ENCODE results near the gene NRGN.
A peak's percentile ranks its signal among the peaks of the same experiment; 100 is the strongest.

The NRGN gene

GRCh38 chr11:124751741-124752470, 12.2 kb downstream of the NRGN start, which contains the start of gene VSIG2:
TSS of gene VSIG2 (minus strand) at chr11:124752255. CDS start at chr11:124752137, 118 bp downstream.
- no peak within 1 kb of the TSS for H3K4me3 ChIP-seq (ENCODE audit: low read depth in 1 of 2, low read length in 2 of 2)
- H3K27me3 ChIP-seq (ENCODE audit: low read depth, low read length) = peaks cover 26% of the 10 kb centered on the region
- no peak within 1 kb of the TSS for H3K27ac ChIP-seq (ENCODE audit: low read length)
- H3K36me3 ChIP-seq (ENCODE audit: control insufficient read depth in 1 of 2, insufficient read depth in 2 of 2, low read length in 2 of 2) = no peaks in the 10 kb centered on the region
- H3K9me3 ChIP-seq (ENCODE audit: control insufficient read depth in 1 of 2, low read length in 2 of 2) = no peaks in the 10 kb centered on the region
- H3K4me1 ChIP-seq (ENCODE audit: control insufficient read depth in 1 of 2, insufficient read depth in 2 of 2, low read length in 2 of 2) = peaks cover 0 to 3% of the 10 kb centered on the region in 2 donors

- H3K27me3 ChIP-seq (ENCODE audit: low read depth, low read length) = peaks cover 32% of the 10 kb centered on the region
- H3K27ac ChIP-seq (ENCODE audit: low read length) = no peak overlapping the region
- H3K36me3 ChIP-seq (ENCODE audit: control insufficient read depth in 1 of 2, insufficient read depth in 2 of 2, low read length in 2 of 2) = no peaks in the 10 kb centered on the region
- no peak overlapping the region for H3K4me3 ChIP-seq (ENCODE audit: low read depth in 1 of 2, low read length in 2 of 2)
- no peaks in the 10 kb centered on the region for H3K4me1 ChIP-seq (ENCODE audit: control insufficient read depth in 1 of 2, insufficient read depth in 2 of 2, low read length in 2 of 2)
- H3K9me3 ChIP-seq (ENCODE audit: control insufficient read depth in 1 of 2, low read length in 2 of 2) = no peaks in the 10 kb centered on the region
These were observed 12.8 kb downstream of the NRGN start for GRCh38 chr11:124752471-124753102.

GRCh38 chr11:124753205-124753604, 13.5 kb downstream of the NRGN start:
- Histone ChIP-seq H3K27me3 (ENCODE audit: low read depth, low read length) (peaks cover 28% of the 10 kb centered on the region), H3K9me3 (ENCODE audit: control insufficient read depth in 1 of 2, low read length in 2 of 2) (no peaks in the 10 kb centered on the region), H3K36me3 (ENCODE audit: control insufficient read depth in 1 of 2, insufficient read depth in 2 of 2, low read length in 2 of 2) (no peaks in the 10 kb centered on the region), H3K4me3 (ENCODE audit: low read depth in 1 of 2, low read length in 2 of 2) (no peak overlapping the region), H3K4me1 (ENCODE audit: control insufficient read depth in 1 of 2, insufficient read depth in 2 of 2, low read length in 2 of 2) (peaks cover 0 to 4% of the 10 kb centered on the region in 2 donors), H3K27ac (ENCODE audit: low read length) (no peak overlapping the region)

GRCh38 chr11:124753624-124754023, 13.9 kb downstream of the NRGN start:
- no peaks in the 10 kb centered on the region for H3K36me3 ChIP-seq (ENCODE audit: control insufficient read depth in 1 of 2, insufficient read depth in 2 of 2, low read length in 2 of 2)
- no peak overlapping the region for H3K27ac ChIP-seq (ENCODE audit: low read length)
- peaks cover 0 to 9% of the 10 kb centered on the region in 2 donors for H3K4me1 ChIP-seq (ENCODE audit: control insufficient read depth in 1 of 2, insufficient read depth in 2 of 2, low read length in 2 of 2)
- H3K27me3 ChIP-seq (ENCODE audit: low read depth, low read length) = peaks cover 24% of the 10 kb centered on the region
- no peak overlapping the region for H3K4me3 ChIP-seq (ENCODE audit: low read depth in 1 of 2, low read length in 2 of 2)
- no peaks in the 10 kb centered on the region for H3K9me3 ChIP-seq (ENCODE audit: control insufficient read depth in 1 of 2, low read length in 2 of 2)

GRCh38 chr11:124754309-124754708, 14.6 kb downstream of the NRGN start:
- H3K4me1 ChIP-seq (ENCODE audit: control insufficient read depth in 1 of 2, insufficient read depth in 2 of 2, low read length in 2 of 2) = peaks cover 0 to 15% of the 10 kb centered on the region in 2 donors

GRCh38 chr11:124754710-124755109, 15.0 kb downstream of the NRGN start:
- no peak overlapping the region for H3K27ac ChIP-seq (ENCODE audit: low read length)
- no peaks in the 10 kb centered on the region for H3K9me3 ChIP-seq (ENCODE audit: control insufficient read depth in 1 of 2, low read length in 2 of 2)
- H3K4me1 ChIP-seq (ENCODE audit: control insufficient read depth in 1 of 2, insufficient read depth in 2 of 2, low read length in 2 of 2) = peaks cover 0 to 19% of the 10 kb centered on the region in 2 donors
- H3K4me3 ChIP-seq (ENCODE audit: low read depth in 1 of 2, low read length in 2 of 2) = no peak overlapping the region
- no peaks in the 10 kb centered on the region for H3K36me3 ChIP-seq (ENCODE audit: control insufficient read depth in 1 of 2, insufficient read depth in 2 of 2, low read length in 2 of 2)
- H3K27me3 ChIP-seq (ENCODE audit: low read depth, low read length) = peaks cover 28% of the 10 kb centered on the region

More at GRCh38 chr11:124754309-124754708, 14.6 kb downstream of the NRGN start:
- Histone ChIP-seq H3K27me3 (ENCODE audit: low read depth, low read length) (peaks cover 24% of the 10 kb centered on the region), H3K27ac (ENCODE audit: low read length) (no peak overlapping the region), H3K9me3 (ENCODE audit: control insufficient read depth in 1 of 2, low read length in 2 of 2) (no peaks in the 10 kb centered on the region), H3K36me3 (ENCODE audit: control insufficient read depth in 1 of 2, insufficient read depth in 2 of 2, low read length in 2 of 2) (no peaks in the 10 kb centered on the region), H3K4me3 (ENCODE audit: low read depth in 1 of 2, low read length in 2 of 2) (no peak overlapping the region)

- Histone ChIP-seq H3K4me1 (ENCODE audit: control insufficient read depth in 1 of 2, insufficient read depth in 2 of 2, low read length in 2 of 2) (peaks cover 0 to 27% of the 10 kb centered on the region in 2 donors), H3K36me3 (ENCODE audit: control insufficient read depth in 1 of 2, insufficient read depth in 2 of 2, low read length in 2 of 2) (no peaks in the 10 kb centered on the region), H3K4me3 (ENCODE audit: low read depth in 1 of 2, low read length in 2 of 2) (no peak overlapping the region), H3K27ac (ENCODE audit: low read length) (no peak overlapping the region), H3K9me3 (ENCODE audit: control insufficient read depth in 1 of 2, low read length in 2 of 2) (no peaks in the 10 kb centered on the region), H3K27me3 (ENCODE audit: low read depth, low read length) (peaks cover 41% of the 10 kb centered on the region)
These were observed 16.5 kb downstream of the NRGN start for GRCh38 chr11:124756033-124756752.

- no peaks in the 10 kb centered on the region for H3K36me3 ChIP-seq (ENCODE audit: control insufficient read depth in 1 of 2, insufficient read depth in 2 of 2, low read length in 2 of 2)
- H3K27ac ChIP-seq (ENCODE audit: low read length) = no peak overlapping the region
These were observed 17.0 kb downstream of the NRGN start for GRCh38 chr11:124756753-124757227.

GRCh38 chr11:124757320-124757719, 17.6 kb downstream of the NRGN start:
- no peak overlapping the region for H3K27ac ChIP-seq (ENCODE audit: low read length)
- H3K4me3 ChIP-seq (ENCODE audit: low read depth in 1 of 2, low read length in 2 of 2) = no peak overlapping the region
- H3K4me1 ChIP-seq (ENCODE audit: control insufficient read depth in 1 of 2, insufficient read depth in 2 of 2, low read length in 2 of 2) = peaks cover 0 to 35% of the 10 kb centered on the region in 2 donors
- no peaks in the 10 kb centered on the region for H3K36me3 ChIP-seq (ENCODE audit: control insufficient read depth in 1 of 2, insufficient read depth in 2 of 2, low read length in 2 of 2)
- H3K9me3 ChIP-seq (ENCODE audit: control insufficient read depth in 1 of 2, low read length in 2 of 2) = no peaks in the 10 kb centered on the region
- H3K27me3 ChIP-seq (ENCODE audit: low read depth, low read length) = peaks cover 47% of the 10 kb centered on the region

More at GRCh38 chr11:124756753-124757227, 17.0 kb downstream of the NRGN start:
- Histone ChIP-seq H3K27me3 (ENCODE audit: low read depth, low read length) (peaks cover 47% of the 10 kb centered on the region), H3K9me3 (ENCODE audit: control insufficient read depth in 1 of 2, low read length in 2 of 2) (no peaks in the 10 kb centered on the region), H3K4me1 (ENCODE audit: control insufficient read depth in 1 of 2, insufficient read depth in 2 of 2, low read length in 2 of 2) (peaks cover 0 to 29% of the 10 kb centered on the region in 2 donors), H3K4me3 (ENCODE audit: low read depth in 1 of 2, low read length in 2 of 2) (no peak overlapping the region)

GRCh38 chr11:124758355-124759265, 18.9 kb downstream of the NRGN start:
- Histone ChIP-seq H3K9me3 (ENCODE audit: control insufficient read depth in 1 of 2, low read length in 2 of 2) (no peaks in the 10 kb centered on the region), H3K27me3 (ENCODE audit: low read depth, low read length) (peaks cover 52% of the 10 kb centered on the region), H3K27ac (ENCODE audit: low read length) (no peak overlapping the region), H3K36me3 (ENCODE audit: control insufficient read depth in 1 of 2, insufficient read depth in 2 of 2, low read length in 2 of 2) (no peaks in the 10 kb centered on the region), H3K4me1 (ENCODE audit: control insufficient read depth in 1 of 2, insufficient read depth in 2 of 2, low read length in 2 of 2) (peaks cover 3 to 48% of the 10 kb centered on the region in 2 donors), H3K4me3 (ENCODE audit: low read depth in 1 of 2, low read length in 2 of 2) (peak overlapping the region; percentile 27 to 54)

Measured in muscle layer of duodenum (tissue), 2 donors.